DMS 273 (cell line): ENCODE results near the gene WDR19.
A peak's percentile ranks its signal among the peaks of the same experiment; 100 is the strongest.

Experiments used
- DNase-seq: peaks from one replicate; lab custom pipeline; 2025; ENCODE audit not compliant: unreplicated experiment; lab: John Stamatoyannopoulos, UW

The WDR19 gene

GRCh38 chr4:39295784-39296183 is 113.5 kb downstream of the WDR19 start:
- no peak for DNase-seq

- DNase-seq = no peak
These were observed 120.6 kb downstream of the WDR19 start for GRCh38 chr4:39302901-39303300.

GRCh38 chr4:39303871-39304270 is 121.5 kb downstream of the WDR19 start:
- DNase-seq = no peak

GRCh38 chr4:39304651-39305050 is 122.3 kb downstream of the WDR19 start:
- no peak for DNase-seq

GRCh38 chr4:39305912-39306677 is 123.8 kb downstream of the WDR19 start:
- DNase-seq = no peak

- peak; percentile 49 for DNase-seq
These were observed 126.3 kb downstream of the WDR19 start for GRCh38 chr4:39308611-39309010.

- no peak for DNase-seq
These were observed 130.5 kb downstream of the WDR19 start for GRCh38 chr4:39312816-39313215.

GRCh38 chr4:39319676-39320075 is 137.3 kb downstream of the WDR19 start:
- no peak for DNase-seq

- no peak for DNase-seq
These were observed 138.2 kb downstream of the WDR19 start for GRCh38 chr4:39320381-39321115.

GRCh38 chr4:39323821-39324220 is 141.5 kb downstream of the WDR19 start:
- no peak for DNase-seq

- DNase-seq = no peak
These were observed 142.1 kb downstream of the WDR19 start for GRCh38 chr4:39324446-39324845.

- DNase-seq = no peak
These were observed 142.7 kb downstream of the WDR19 start for GRCh38 chr4:39324897-39325613.

GRCh38 chr4:39326468-39326977 is 144.2 kb downstream of the WDR19 start:
- no peak for DNase-seq

- no peak for DNase-seq
These were observed 148.0 kb downstream of the WDR19 start for GRCh38 chr4:39330353-39330752.

- DNase-seq = no peak
These were observed 148.9 kb downstream of the WDR19 start for GRCh38 chr4:39331191-39331590.
